B cell (primary cell): ENCODE results near the gene AFF3. TPM values are rescaled to one million over a fixed set of nuclear protein-coding genes. Genes with fewer than 3 reads are reported as not detected.

Experiments used
- ATAC-seq: fragments of 200-7000 bp; cut with Tn5 transposase; one replicate; pipeline ENCODE4 v1.10.0; 2021; ENCODE audit warnings: low read depth, mild to moderate bottlenecking, moderate number of reproducible peaks, moderate library complexity
- CTCF ChIA-PET: fragments of 350-600 bp; sonication (Branson Sonifier 250); formaldehyde crosslinking; loops from one replicate; lab custom pipeline; 2021; ENCODE audit warnings: antibody characterized with exemption, inconsistent platforms; lab: Charles Lee
- POLR2A ChIA-PET: fragments of 350-600 bp; sonication (Branson Sonifier 250); formaldehyde crosslinking; loops from one replicate; lab custom pipeline; 2021; ENCODE audit warnings: antibody characterized with exemption; lab: Charles Lee
- DNase-seq: peaks from one replicate; pipeline ENCODE4 v3.0.0; 2013
- H2AFZ ChIP-seq: 2 replicates; pipeline ENCODE4 v1.6.1; 2012; ENCODE audit warnings: mild to moderate bottlenecking, low read depth, low read length; ENCODE audit not compliant: insufficient read depth, poor library complexity, severe bottlenecking
- H3K27ac ChIP-seq, 2 donors: 1 replicate in 1 of 2; 2 replicates in 1 of 2; pipeline ENCODE4 v1.5.1; 2012 to 2013; ENCODE audit warnings: low read length in 2 of 2, mild to moderate bottlenecking in 2 of 2, moderate library complexity in 1 of 2
- H3K27me3 ChIP-seq, 4 experiments: fragments of 200-600 bp in 1 of 4; sonication (generic) in 1 of 4; replicated peaks in 1 of 4; 1 replicate in 2 of 4; 2 replicates in 2 of 4; pipeline versions ENCODE4 v1.6.1 to v1.7.0; 2013 to 2016; ENCODE audit warnings: low read length in 3 of 4, mild to moderate bottlenecking in 2 of 4, mixed read lengths in 1 of 4, moderate library complexity in 1 of 4; ENCODE audit not compliant: insufficient read depth in 4 of 4, control insufficient read depth in 3 of 4; ENCODE audit errors: control extremely low read depth in 1 of 4
- H3K36me3 ChIP-seq, 2 experiments: replicated peaks in 1 of 2; 1 replicate in 1 of 2; 2 replicates in 1 of 2; pipeline versions ENCODE4 v1.6.1 to v1.7.1; 2013; ENCODE audit warnings: low read length in 1 of 2; ENCODE audit not compliant: insufficient read depth in 2 of 2, control insufficient read depth in 1 of 2; ENCODE audit errors: control extremely low read depth in 1 of 2, extremely low read depth in 1 of 2
- H3K4me1 ChIP-seq, 2 donors: fragments of 200-600 bp in 1 of 2; sonication (generic) in 1 of 2; 1 replicate in 1 of 2; 2 replicates in 1 of 2; pipeline versions ENCODE4 v1.5.1 to v1.6.1; 2013 to 2017; ENCODE audit warnings: low read length in 2 of 2; ENCODE audit not compliant: control insufficient read depth in 2 of 2, insufficient read depth in 2 of 2
- H3K4me2 ChIP-seq: replicated peaks from 2 replicates; pipeline ENCODE3; 2012; ENCODE audit warnings: mild to moderate bottlenecking, low read depth, low read length; ENCODE audit not compliant: poor library complexity, severe bottlenecking
- H3K4me3 ChIP-seq, 5 experiments: fragments of 200-600 bp in 1 of 5; sonication (generic) in 1 of 5; 1 replicate in 3 of 5; 2 replicates in 2 of 5; pipeline versions ENCODE4 v1.5.1 to v1.7.0; 2011 to 2016; ENCODE audit warnings: low read length in 4 of 5, mild to moderate bottlenecking in 4 of 5, low read depth in 2 of 5, control low read depth in 1 of 5, moderate library complexity in 1 of 5; ENCODE audit not compliant: insufficient read depth in 1 of 5; ENCODE audit errors: control extremely low read depth in 1 of 5, extremely low read depth in 1 of 5
- H3K79me2 ChIP-seq: fragments of 200-600 bp; sonication (generic); one replicate; pipeline ENCODE4 v1.6.0; 2016; ENCODE audit warnings: low read length; ENCODE audit not compliant: control insufficient read depth, insufficient read depth
- H3K9ac ChIP-seq: fragments of 200-600 bp; sonication (generic); 2 replicates; pipeline ENCODE4 v1.6.1; 2017; ENCODE audit warnings: mild to moderate bottlenecking, low read length, moderate library complexity
- H3K9me3 ChIP-seq, 3 donors: one replicate each; pipeline versions ENCODE4 v1.6.1 to v1.7.1; 2013; ENCODE audit warnings: low read length in 2 of 3; ENCODE audit not compliant: control insufficient read depth in 2 of 3, insufficient read depth in 1 of 3; ENCODE audit errors: control extremely low read depth in 1 of 3
- H4K20me1 ChIP-seq: 2 replicates; pipeline ENCODE4 v1.6.0; 2012; ENCODE audit warnings: mild to moderate bottlenecking, low read length; ENCODE audit not compliant: insufficient read depth, control insufficient read depth, poor library complexity, severe bottlenecking
- H3K27ac Mint-ChIP-seq: one replicate; pipeline ENCODE4 v1.8.0; 2021; ENCODE audit warnings: mixed read lengths
- H3K27me3 Mint-ChIP-seq: one replicate; pipeline ENCODE4 v1.8.0; 2021; ENCODE audit warnings: mixed read lengths
- H3K4me1 Mint-ChIP-seq: one replicate; pipeline ENCODE4 v1.8.0; 2021; ENCODE audit warnings: mixed read lengths
- H3K4me3 Mint-ChIP-seq: one replicate; pipeline ENCODE4 v1.8.0; 2021; ENCODE audit warnings: mixed read lengths
- H3K9me3 Mint-ChIP-seq: one replicate; pipeline ENCODE4 v1.8.0; 2022; ENCODE audit warnings: mixed read lengths; ENCODE audit not compliant: insufficient read depth
- CTCF ChIP-seq: fragments of 200-600 bp; IDR thresholded peaks from one replicate; pipeline ENCODE4 v1.8.0; 2022; ENCODE audit warnings: antibody characterized with exemption, mild to moderate bottlenecking
- EZH2 ChIP-seq: IDR thresholded peaks from 2 replicates; pipeline ENCODE4 v1.6.1; 2012; ENCODE audit warnings: borderline replicate concordance, low read depth, mild to moderate bottlenecking, moderate library complexity, low read length; ENCODE audit not compliant: insufficient read depth, poor library complexity, severe bottlenecking
- WGBS: methylation state at CpG from one replicate; pipeline ENCODE4 v1.1.5; 2013; ENCODE audit warnings: missing lambda C conversion rate; ENCODE audit not compliant: insufficient coverage; 5-methylcytosine and 5-hydroxymethylcytosine counted together
- intact Hi-C: fragments of 100-400 bp; cut with micrococcal nuclease; formaldehyde crosslinking; loops from one replicate; pipeline ENCODE4 v1.10.0; 2022
- polyA plus RNA-seq: library from polyadenylated mRNA; depleted of rRNA; stranded (reverse); fragments of >200 nt; gene quantifications from 2 replicates; pipeline ENCODE4 v1.2.3, GENCODE V29; 2012
- total RNA-seq, 2 donors: library from RNA; stranded (reverse); fragments of 120-200 nt in 1 of 2; gene quantifications; 1 replicate in 1 of 2; 2 replicates in 1 of 2; pipeline versions ENCODE4 v1.2.3 to v1.2.4, GENCODE V29; 2013 to 2022

The AFF3 gene
- total and polyA plus RNA-seq, 2 donors (not counting 1 experiment from before 2014, with no cell fraction given) = 117 to 830 TPM

- Mint-ChIP-seq H3K4me3 (no peak overlapping the region), H3K27ac (peak overlapping the region; percentile 4), H3K9me3 (no peaks in the 10 kb centered on the region), H3K4me1 (peaks cover 80% of the 10 kb centered on the region), H3K27me3 (no peaks in the 10 kb centered on the region)
- H3K4me1 ChIP-seq = peaks cover 0 to 21% of the 10 kb centered on the region in 2 donors
- no peak for DNase-seq
- no CpG with 5 or more reads among the region's 4 CpGs for WGBS
- no peak overlapping the region for H2AFZ ChIP-seq
- ATAC-seq = no peak
- no peaks in the 10 kb centered on the region for H3K9me3 ChIP-seq
- intact Hi-C loops = loop anchor here (5.0 kb wide), 1 partner anchor 38 kb away; no protein-coding TSS in a partner anchor
- ChIA-PET POLR2A (interaction anchor here (0.6 kb wide), 1 partner anchor 370 kb away, joined by 4 read pairs; no protein-coding TSS in a partner anchor), CTCF (no interaction called here)
- peaks cover 17 to 45% of the 10 kb centered on the region in 2 experiments for H3K36me3 ChIP-seq
- H3K9ac ChIP-seq = no peak overlapping the region
- no peak overlapping the region for H3K4me2 ChIP-seq
- TF ChIP-seq EZH2 (no peak), CTCF (no peak)
- H3K27ac ChIP-seq = peak overlapping the region in 1 of 2 donors; percentile 62
- H4K20me1 ChIP-seq = peaks cover 76% of the 10 kb centered on the region
- no peak overlapping the region for H3K4me3 ChIP-seq
- no peaks in the 10 kb centered on the region for H3K27me3 ChIP-seq
- H3K79me2 ChIP-seq = peaks cover 94% of the 10 kb centered on the region
Measured at GRCh38 chr2:100070078-100070477, 72.3 kb downstream of the AFF3 start.

DNA sequence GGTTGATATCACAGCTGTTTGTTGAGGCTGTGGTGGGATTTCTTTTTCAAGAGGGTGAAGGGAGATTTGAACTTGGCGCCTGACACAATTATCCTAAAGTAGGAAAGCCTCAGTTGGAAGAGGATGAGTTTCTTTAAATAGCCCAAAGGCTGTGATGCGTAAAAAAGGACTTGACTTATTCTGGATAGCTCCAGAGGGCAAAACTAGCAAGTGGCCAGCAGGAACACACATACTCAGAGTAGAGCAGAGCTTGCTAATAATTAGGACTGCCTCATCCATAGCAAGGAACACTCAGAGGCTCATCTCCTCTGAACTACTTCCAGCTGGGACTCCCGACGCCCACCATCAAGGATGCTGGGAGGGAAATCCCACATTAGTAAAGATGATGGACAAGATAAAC lies 74.0 kb downstream of the AFF3 start:
- intact Hi-C loops = no loop called here
- POLR2A ChIA-PET = no interaction called here
- peaks cover 88% of the 10 kb centered on the region for H3K4me1 Mint-ChIP-seq
- no peak overlapping the region for H3K4me3 Mint-ChIP-seq
- no peaks in the 10 kb centered on the region for H3K27me3 Mint-ChIP-seq
- H2AFZ ChIP-seq = no peak overlapping the region
- peaks cover 80% of the 10 kb centered on the region for H4K20me1 ChIP-seq
- peaks cover 12 to 32% of the 10 kb centered on the region in 2 donors for H3K4me1 ChIP-seq
- no peak overlapping the region for H3K4me3 ChIP-seq
- H3K79me2 ChIP-seq = peaks cover 94% of the 10 kb centered on the region
- TF ChIP-seq CTCF (no peak), EZH2 (no peak)
- H3K9me3 Mint-ChIP-seq = peaks cover 2% of the 10 kb centered on the region
- no peaks in the 10 kb centered on the region for H3K9me3 ChIP-seq
- no peak for DNase-seq
- H3K4me2 ChIP-seq = no peak overlapping the region
- H3K27me3 ChIP-seq = no peaks in the 10 kb centered on the region
- WGBS = 100% methylated on average over 1 of the region's 4 CpGs
- CTCF ChIA-PET = interaction anchor here (0.9 to 1.2 kb wide), 2 partner anchors 192 to 497 kb away, joined by 3 read pairs; no protein-coding TSS in a partner anchor
- peak overlapping the region in 1 of 2 donors; percentile 62 for H3K27ac ChIP-seq
- H3K27ac Mint-ChIP-seq = peak overlapping the region; percentile 56
- peaks cover 14 to 31% of the 10 kb centered on the region in 2 experiments for H3K36me3 ChIP-seq
- H3K9ac ChIP-seq = no peak overlapping the region
- ATAC-seq = no peak
